GM21723 (cell line): ENCODE data around the gene CCNK.

ENCODE experiments used
- ATAC-seq: cut with Tn5 transposase; IDR thresholded peaks from one replicate; pipeline ENCODE4 v1.9.1; 2021; ENCODE audit warnings: mild to moderate bottlenecking, moderate library complexity; ENCODE audit not compliant: unreplicated experiment

Gene CCNK

DNA sequence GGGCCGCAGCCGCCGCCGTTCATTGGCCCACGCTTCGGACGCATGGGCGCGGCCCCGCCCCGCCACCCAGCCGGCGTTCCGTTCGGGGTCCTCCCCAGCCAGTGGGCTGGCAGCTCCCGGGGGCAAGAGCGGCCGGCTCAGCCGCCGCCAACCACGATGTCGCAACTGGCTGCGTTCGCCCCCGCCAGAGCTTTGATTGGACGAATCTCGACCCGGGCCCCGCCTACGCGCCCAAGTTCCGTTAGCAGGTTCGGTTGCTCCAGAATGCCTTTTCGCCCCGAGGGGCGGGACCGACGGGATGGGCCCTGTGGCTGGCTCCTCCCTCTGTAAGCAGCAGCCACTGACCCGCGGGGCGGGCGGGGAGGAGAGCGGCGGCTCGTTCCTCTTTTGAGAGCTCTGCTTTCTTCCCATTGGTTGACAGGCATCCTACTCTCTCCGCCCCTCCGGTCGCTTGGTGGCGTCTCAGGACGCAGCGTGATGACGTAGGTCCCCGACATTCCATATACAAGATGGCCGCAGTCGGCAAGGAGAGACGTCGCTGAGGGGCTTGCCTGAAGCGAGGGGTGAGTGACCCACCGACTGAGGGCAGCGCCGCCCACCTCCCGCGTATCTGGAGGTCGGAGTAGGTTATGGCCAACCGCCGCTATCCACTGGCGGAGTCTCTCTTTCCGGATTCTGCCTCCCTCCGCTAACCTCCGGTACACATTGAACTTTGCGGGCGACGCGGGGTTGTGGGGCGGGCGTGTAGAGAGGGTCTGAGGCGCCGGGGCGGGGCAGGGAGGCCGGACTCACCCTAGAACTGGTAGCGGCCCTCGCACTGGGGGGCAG lies at the start of gene CCNK:
CCNK (plus strand) TSS at position 493 of the 828 bp plus-strand sequence. CDS start 11,269 bp downstream, outside the sequence.
- ATAC-seq: peak; percentile 89

DNA sequence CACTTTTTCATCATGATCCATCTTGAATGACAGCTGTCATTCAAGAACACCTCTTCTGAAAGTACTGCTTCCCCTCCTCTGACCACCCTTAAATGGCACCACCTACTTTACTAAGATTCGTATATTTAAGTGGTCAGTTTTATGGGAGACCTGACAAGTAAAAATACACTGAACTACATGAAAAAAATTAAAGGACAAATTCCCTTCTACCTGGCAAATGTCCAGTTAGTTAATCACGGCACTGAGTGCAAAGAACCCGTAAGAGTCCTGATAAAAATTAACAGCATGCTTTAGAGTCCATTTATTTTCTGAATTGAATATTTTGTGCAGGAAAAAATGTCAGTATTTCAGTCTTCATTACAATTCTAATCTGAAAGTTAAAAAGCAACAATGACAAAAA lies 49.2 kb upstream of the CCNK start:
- no peak for ATAC-seq

DNA sequence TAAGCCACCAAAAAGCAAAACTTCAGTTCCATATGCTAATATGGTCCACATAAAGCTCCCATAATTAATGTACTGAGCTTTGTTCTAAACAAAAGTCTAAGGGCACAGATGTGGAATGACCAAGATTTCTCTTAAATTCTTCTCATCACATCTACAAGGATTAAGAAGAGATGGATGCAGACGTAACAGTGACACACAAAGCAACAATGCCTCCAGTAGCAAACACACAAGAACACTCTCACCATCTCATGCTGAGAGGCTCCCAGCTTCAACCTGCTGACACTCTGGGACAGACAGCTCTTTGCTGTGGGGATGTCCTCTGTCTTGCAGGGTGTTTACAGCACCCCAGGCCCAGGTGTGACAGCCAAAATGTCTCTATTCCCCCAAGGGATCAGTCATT lies 48.7 kb upstream of the CCNK start:
- ATAC-seq: no peak

- ATAC-seq: no peak
Observed at GRCh38 chr14:99435327-99435726, 45.9 kb upstream of the CCNK start.

DNA sequence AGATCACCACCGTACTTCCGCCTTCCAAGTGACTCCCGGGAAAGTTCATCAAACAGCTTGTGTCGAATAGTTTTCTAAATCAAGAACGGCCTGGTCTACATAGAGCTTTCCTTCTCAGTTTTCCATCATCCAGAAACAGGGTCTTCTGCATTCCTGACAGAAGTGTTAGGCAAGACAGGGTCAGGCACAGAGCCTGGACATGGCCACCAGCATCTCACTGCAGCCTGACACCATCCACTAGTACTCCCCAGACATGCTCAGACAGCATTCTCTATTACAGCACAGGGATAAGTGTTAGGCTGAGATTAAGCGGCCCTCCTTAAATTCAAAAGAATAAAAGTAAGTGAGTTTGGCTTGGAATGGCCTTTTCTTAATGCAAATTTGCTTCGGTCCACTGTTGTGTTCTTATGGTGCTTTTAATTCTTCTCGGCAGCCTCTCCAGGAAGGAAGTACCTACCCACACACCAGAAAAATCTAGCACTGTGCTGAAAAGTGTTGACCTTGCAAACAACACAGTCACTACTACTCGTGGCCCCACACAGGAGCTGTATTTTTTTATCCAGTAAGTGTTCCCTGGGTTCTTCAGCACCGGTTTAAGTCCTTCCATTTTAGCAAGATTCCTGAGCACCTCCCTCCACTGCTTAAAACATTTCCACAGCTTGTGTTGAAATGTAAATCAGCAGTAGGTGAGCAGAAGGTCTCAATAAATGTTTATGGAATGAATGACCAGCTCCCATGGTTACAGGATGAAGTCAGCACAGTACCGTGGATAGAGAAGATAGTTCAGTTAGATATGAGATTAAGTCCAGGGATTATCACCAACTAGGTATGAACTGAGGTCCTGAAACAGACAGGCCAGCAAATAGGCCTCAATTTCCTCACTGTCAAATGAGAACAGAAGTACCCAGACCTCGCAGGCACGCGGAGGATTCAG lies 44.7 kb upstream of the CCNK start:
- ATAC-seq: no peak

- ATAC-seq: no peak
Observed at GRCh38 chr14:99437706-99438105, 43.5 kb upstream of the CCNK start.

GRCh38 chr14:99440278-99440677 lies 40.9 kb upstream of the CCNK start:
- no peak for ATAC-seq

GRCh38 chr14:99441157-99441870 lies 39.9 kb upstream of the CCNK start:
- no peak for ATAC-seq

DNA sequence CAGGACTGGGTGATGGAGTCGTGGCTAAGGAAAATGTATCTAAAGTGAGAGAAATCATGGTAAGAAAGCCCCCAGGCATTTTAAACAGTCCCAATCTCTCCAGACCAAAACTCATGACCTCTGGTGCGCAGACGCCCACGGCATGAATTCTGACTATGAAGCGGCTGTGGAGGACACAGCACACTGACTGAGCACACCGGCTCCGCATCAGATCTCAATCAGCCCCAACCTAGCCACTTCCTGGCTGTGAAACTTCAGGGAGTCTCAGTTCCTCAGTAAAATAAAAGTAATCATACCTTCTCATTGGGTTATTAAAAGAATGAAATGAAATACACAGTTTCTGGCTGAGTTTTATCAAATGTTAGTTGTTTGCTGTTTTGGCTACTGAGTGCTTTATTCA lies 39.3 kb upstream of the CCNK start:
- no peak for ATAC-seq

DNA sequence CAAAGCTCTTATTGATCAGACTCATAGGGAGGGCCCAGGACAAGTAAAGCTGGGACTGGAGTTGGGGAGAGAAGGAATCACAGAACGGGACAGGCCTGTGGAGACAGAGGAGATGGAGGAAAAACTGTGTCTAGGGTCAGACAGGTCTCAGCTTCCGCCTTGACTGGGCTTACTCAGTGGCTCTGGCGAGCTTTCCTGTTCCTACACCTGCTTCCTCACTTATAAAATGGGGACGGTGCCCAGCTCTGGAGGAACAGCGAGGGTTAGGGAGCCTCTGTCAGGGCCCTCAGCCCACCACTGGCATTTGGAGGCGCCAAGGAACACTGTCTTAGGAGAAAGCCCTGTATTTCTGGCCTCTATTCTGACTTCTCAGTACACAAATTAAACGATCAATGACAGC lies 35.3 kb upstream of the CCNK start:
- ATAC-seq: no peak

GRCh38 chr14:99447739-99448138 lies 33.5 kb upstream of the CCNK start:
- no peak for ATAC-seq

DNA sequence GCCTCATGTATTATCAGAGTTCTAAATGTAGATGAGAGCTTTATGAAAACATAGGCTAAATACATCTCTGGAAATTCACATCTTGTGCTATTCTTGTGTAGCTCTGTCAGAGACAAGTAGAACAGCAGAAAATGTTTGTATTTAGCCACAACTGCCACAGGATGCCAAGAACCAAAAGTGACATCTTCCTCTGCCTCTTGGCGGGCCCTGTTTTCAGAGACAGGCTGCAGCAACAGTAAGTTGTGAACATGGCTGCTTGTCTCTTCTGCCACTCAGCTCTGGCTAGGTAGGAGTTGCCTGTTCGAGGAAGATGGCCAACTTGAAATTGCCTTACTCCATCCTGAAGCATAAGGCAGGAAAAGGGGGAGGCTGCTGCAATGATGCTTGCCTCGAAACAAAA lies 30.9 kb upstream of the CCNK start:
- no peak for ATAC-seq

- no peak for ATAC-seq
Observed at GRCh38 chr14:99451234-99451633, 30.0 kb upstream of the CCNK start.

DNA sequence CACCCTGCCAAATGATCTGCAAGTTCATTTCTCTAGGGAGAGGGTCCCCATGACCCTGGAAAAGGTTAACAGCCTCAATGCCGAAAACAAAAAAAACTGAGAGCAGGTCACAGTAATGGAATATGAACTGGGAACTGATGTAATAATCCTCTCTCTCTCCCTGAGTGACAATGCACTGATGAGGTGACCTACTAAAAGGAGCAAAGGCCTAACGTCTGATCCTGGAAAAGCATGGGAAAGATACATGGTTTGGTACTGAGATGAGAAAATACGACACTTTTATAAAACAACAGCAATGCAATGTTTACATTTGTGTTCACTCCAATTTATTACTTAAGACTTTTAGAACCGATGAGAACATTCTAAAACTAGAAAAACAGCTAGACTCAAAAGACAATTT lies 28.2 kb upstream of the CCNK start:
- no peak for ATAC-seq

- ATAC-seq: no peak
Observed at GRCh38 chr14:99454246-99454645, 27.0 kb upstream of the CCNK start.

GRCh38 chr14:99459481-99460100 lies 21.6 kb upstream of the CCNK start:
- no peak for ATAC-seq

GRCh38 chr14:99460793-99461192 lies 20.4 kb upstream of the CCNK start:
- ATAC-seq: no peak

GRCh38 chr14:99461411-99462085 lies 19.7 kb upstream of the CCNK start:
- no peak for ATAC-seq

DNA sequence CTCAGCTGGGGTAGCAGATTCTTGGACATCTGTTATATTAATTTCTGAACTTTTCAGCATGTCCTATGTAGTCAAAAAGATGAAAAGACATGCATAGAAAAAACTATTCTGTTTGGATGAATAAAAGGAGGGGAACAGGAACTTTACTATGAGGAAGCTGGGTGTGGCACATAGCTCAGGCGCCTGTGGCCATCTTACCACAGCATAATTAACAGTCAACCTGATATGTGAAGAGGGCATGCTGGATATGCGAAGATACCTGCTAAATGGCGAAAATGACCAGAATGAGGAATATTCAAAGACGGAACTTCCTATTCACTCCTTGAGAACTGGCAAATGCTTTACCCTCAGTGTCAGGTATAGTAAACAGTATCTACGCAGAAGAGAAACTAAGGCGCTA lies 19.0 kb upstream of the CCNK start:
- no peak for ATAC-seq

GRCh38 chr14:99463974-99464373 lies 17.2 kb upstream of the CCNK start:
- no peak for ATAC-seq
